A549 (cell line): ENCODE data around the gene ZC2HC1B. TPM values are rescaled to one million over a fixed set of nuclear protein-coding genes. Genes with fewer than 3 reads are reported as not detected.

ENCODE experiments used
- ATAC-seq, 2 experiments: fragments of 200-7000 bp in 1 of 2; fragments of >200 bp in 1 of 2; cut with Nextera tagmentation in 1 of 2; cut with Tn5 transposase in 1 of 2; 3 replicates each; pipeline versions ENCODE4 v1.8.0 to v1.9.1; 2018 to 2020; ENCODE audit warnings: mild to moderate bottlenecking in 1 of 2, moderate library complexity in 1 of 2
- CTCF ChIA-PET: fragments of 300-600 bp; sonication (Branson Sonifier 250); formaldehyde crosslinking; extraction: SDS; loops from one replicate; lab custom pipeline; 2021; ENCODE audit warnings: antibody characterized with exemption, inconsistent platforms; lab: Yijun Ruan, JAX
- POLR2A ChIA-PET: fragments of 350-600 bp; formaldehyde crosslinking; extraction: SDS; loops from one replicate; lab custom pipeline; 2021; ENCODE audit warnings: antibody characterized with exemption, inconsistent platforms; lab: Yijun Ruan, JAX
- DNase-seq, 2 experiments: peaks; one replicate each; pipeline versions ENCODE4 v3.0.0 to v3.0.0-alpha.2; 2011 to 2016; ENCODE audit warnings: low read depth in 1 of 2, low spot score in 1 of 2
- FAIRE-seq: peaks from 2 replicates; lab custom pipeline; 2011; peaks lifted over from hg19 to GRCh38; lab: Jason Lieb, UNC
- H3K27ac ChIP-seq, 2 experiments: fragments of >200 bp; sonication (Bioruptor Twin); formaldehyde crosslinking; 3 replicates each; pipeline ENCODE4 v1.5.1; 2016 to 2017
- H3K4me1 ChIP-seq: fragments of >200 bp; sonication (Bioruptor Twin); formaldehyde crosslinking; 3 replicates; pipeline ENCODE4 v1.6.1; 2016
- H3K4me2 ChIP-seq: fragments of >200 bp; sonication (Bioruptor Twin); formaldehyde crosslinking; 3 replicates; pipeline ENCODE4 v1.6.1; 2016
- H3K4me3 ChIP-seq: fragments of >200 bp; sonication (Bioruptor Twin); formaldehyde crosslinking; 3 replicates; pipeline ENCODE4 v1.5.1; 2016
- H3K9me3 ChIP-seq: fragments of >200 bp; sonication (Bioruptor Twin); formaldehyde crosslinking; 3 replicates; pipeline ENCODE4 v1.6.1; 2016
- CEBPB ChIP-seq, 2 experiments: fragments of >200 bp in 1 of 2; sonication (Bioruptor Twin) in 1 of 2; formaldehyde crosslinking in 1 of 2; IDR thresholded peaks; 2 replicates each; pipeline ENCODE4 v1.6.1; 2012 to 2016
- CHD4 ChIP-seq: fragments of 200-600 bp; sonication (generic); IDR thresholded peaks from 2 replicates; pipeline ENCODE4 v1.6.1; 2016; ENCODE audit warnings: antibody characterized with exemption, mild to moderate bottlenecking, borderline replicate concordance
- EHF ChIP-seq: fragments of 250-450 bp; sonication (Bioruptor Pico); IDR thresholded peaks from 2 replicates; pipeline ENCODE4 v1.5.0; 2020; ENCODE audit warnings: mild to moderate bottlenecking
- EHMT2 ChIP-seq: fragments of 200-600 bp; sonication (generic); IDR thresholded peaks from 2 replicates; pipeline ENCODE4 v1.6.1; 2016; ENCODE audit warnings: antibody characterized with exemption, low read depth, mild to moderate bottlenecking, moderate library complexity
- EP300 ChIP-seq, 2 experiments: fragments of >200 bp; sonication (Bioruptor Twin); formaldehyde crosslinking; IDR thresholded peaks; 2 replicates in 1 of 2; 3 replicates in 1 of 2; pipeline ENCODE4 v1.6.1; 2016 to 2017
- ESRRA ChIP-seq: fragments of 150-350 bp; IDR thresholded peaks from 2 replicates; pipeline ENCODE4 v1.6.1; 2014; ENCODE audit warnings: mild to moderate bottlenecking, low read length, borderline replicate concordance
- FOXS1 ChIP-seq: fragments of 250-450 bp; sonication (Bioruptor Pico); IDR thresholded peaks from 2 replicates; pipeline ENCODE4 v1.5.0; 2020; ENCODE audit warnings: mild to moderate bottlenecking, moderate library complexity
- HDAC2 ChIP-seq: fragments of 200-600 bp; sonication (generic); IDR thresholded peaks from 2 replicates; pipeline ENCODE4 v1.6.1; 2016
- HMGXB4 ChIP-seq: fragments of 250-450 bp; sonication (Bioruptor Pico); IDR thresholded peaks from 2 replicates; pipeline ENCODE4 v1.5.0; 2021; ENCODE audit warnings: mild to moderate bottlenecking, moderate library complexity, borderline replicate concordance
- HOXA7 ChIP-seq: fragments of 250-450 bp; sonication (Bioruptor Pico); IDR thresholded peaks from 2 replicates; pipeline ENCODE4 v1.5.0; 2020; ENCODE audit warnings: mild to moderate bottlenecking, moderate library complexity
- JUN ChIP-seq, 2 experiments: fragments of >200 bp; sonication (Bioruptor Twin); formaldehyde crosslinking; IDR thresholded peaks; 2 replicates in 1 of 2; 3 replicates in 1 of 2; pipeline ENCODE4 v1.6.1; 2016 to 2017
- KDM5A ChIP-seq: fragments of 200-600 bp; sonication (generic); IDR thresholded peaks from 2 replicates; pipeline ENCODE4 v1.6.1; 2016; ENCODE audit warnings: antibody characterized with exemption, mild to moderate bottlenecking
- MAFK ChIP-seq: fragments of 450-650 bp; IDR thresholded peaks from 2 replicates; pipeline ENCODE4 v1.6.1; 2014; ENCODE audit not compliant: partially characterized antibody
- MAX ChIP-seq: IDR thresholded peaks from 2 replicates; pipeline ENCODE4 v1.6.1; 2012
- MYC ChIP-seq: IDR thresholded peaks from 2 replicates; pipeline ENCODE4 v1.6.1; 2012; ENCODE audit warnings: mild to moderate bottlenecking, inconsistent platforms, low read length, improper control_type of control experiment, borderline replicate concordance
- NPAS2 ChIP-seq: fragments of 250-450 bp; sonication (Bioruptor Pico); IDR thresholded peaks from 2 replicates; pipeline ENCODE4 v1.8.0; 2022; ENCODE audit warnings: mild to moderate bottlenecking, moderate library complexity, borderline replicate concordance
- PBX3 ChIP-seq: IDR thresholded peaks from 2 replicates; pipeline ENCODE4 v1.6.1; 2012
- POLR2AphosphoS2 ChIP-seq: conservative IDR thresholded peaks from 2 replicates; pipeline ENCODE4 v1.6.1; 2012; ENCODE audit warnings: low read length, improper control_type of control experiment, inconsistent platforms
- RARB ChIP-seq: fragments of 250-450 bp; sonication (Bioruptor Pico); IDR thresholded peaks from 2 replicates; pipeline ENCODE4 v1.8.0; 2021; ENCODE audit warnings: mild to moderate bottlenecking, moderate library complexity
- RCOR1 ChIP-seq: fragments of 150-350 bp; IDR thresholded peaks from 2 replicates; pipeline ENCODE4 v1.6.1; 2014; ENCODE audit warnings: antibody characterized with exemption, low read length, low read depth
- SREBF2 ChIP-seq: fragments of 450-650 bp; IDR thresholded peaks from 2 replicates; pipeline ENCODE4 v1.6.1; 2014; ENCODE audit warnings: mild to moderate bottlenecking, moderate library complexity
- TP53 ChIP-seq: fragments of 250-450 bp; sonication (Bioruptor Pico); IDR thresholded peaks from 2 replicates; pipeline ENCODE4 v1.5.0; 2021; ENCODE audit warnings: mild to moderate bottlenecking, moderate library complexity
- ZSCAN20 ChIP-seq: fragments of 250-450 bp; sonication (Bioruptor Pico); IDR thresholded peaks from 2 replicates; pipeline ENCODE4 v1.8.0; 2022; ENCODE audit warnings: mild to moderate bottlenecking, moderate library complexity
- WGBS: methylation state at CpG from one replicate; pipeline ENCODE4 v1.1.6; 2017; ENCODE audit errors: missing lambda C conversion rate; 5-methylcytosine and 5-hydroxymethylcytosine counted together
- polyA plus RNA-seq, 4 experiments: library from polyadenylated mRNA; depleted of rRNA in 3 of 4; stranded (reverse); fragments of >200 nt; fragmentation: RNase III in 1 of 4; extraction: RNeasy Plus Mini Kit Qiagen cat#74134 plus additional on column Dnase treatment in 1 of 4; gene quantifications; 2 replicates in 3 of 4; 3 replicates in 1 of 4; pipeline ENCODE4 v1.2.3, GENCODE V29; 2011 to 2017
- TF ChIP-seq, protein P1 (sequence below): fragments of 250-450 bp; sonication (Bioruptor Pico); IDR thresholded peaks from 2 replicates; pipeline ENCODE4 v1.5.0; 2020; ENCODE audit warnings: low read depth, mild to moderate bottlenecking, moderate library complexity

ZC2HC1B gene
- polyA plus RNA-seq, 2 of the 4 experiments (the other 2 are of a cell fraction), result not detected

DNA sequence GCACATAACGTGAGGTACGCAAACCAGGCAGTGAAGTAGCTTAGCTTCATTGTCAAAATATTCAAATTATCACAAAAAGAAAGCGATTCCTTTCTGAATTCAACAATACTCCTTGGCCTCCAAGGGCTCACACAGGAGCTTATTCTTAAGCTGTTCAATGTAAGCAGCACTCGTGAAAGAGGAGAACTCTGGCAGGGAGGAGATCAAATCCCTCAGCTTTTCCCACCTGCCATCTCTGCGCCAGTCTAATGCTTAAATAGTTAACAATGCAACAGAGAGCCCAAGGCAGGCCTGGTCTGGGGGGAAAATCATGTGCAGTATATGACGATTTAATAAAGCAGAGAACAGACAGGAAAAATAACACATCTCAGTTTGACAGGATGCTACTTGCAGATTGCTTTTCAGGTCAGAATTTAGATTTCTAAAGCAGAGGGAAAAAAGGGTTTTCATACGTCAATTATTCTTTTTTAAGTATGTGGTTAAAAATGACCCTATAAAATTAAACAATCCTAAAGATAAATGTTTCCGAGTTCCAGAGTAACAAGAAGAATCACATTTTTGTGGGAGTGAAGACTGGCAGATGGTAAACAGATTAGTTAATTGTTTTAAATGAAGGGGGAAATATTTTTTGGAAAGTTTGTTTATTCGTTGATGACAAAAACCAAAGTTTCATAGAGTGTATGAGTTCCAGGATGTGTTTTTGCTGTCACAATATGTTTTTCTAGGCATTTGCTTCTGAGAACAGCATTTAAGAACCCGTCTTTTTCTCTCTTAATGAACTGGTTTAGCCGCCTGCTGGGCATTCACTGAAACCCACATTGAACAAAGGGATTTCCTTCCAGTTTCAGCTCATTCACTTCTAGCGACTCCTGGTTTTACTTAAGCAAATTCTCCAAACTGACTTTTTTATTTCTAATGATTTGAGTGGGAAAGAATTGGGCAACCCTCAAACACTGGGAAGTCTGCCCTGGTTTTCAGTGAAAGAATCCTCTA is 97.9 kb downstream of the ZC2HC1B start:
- H3K4me2 ChIP-seq, result no peak overlapping the region
- no peak overlapping the region for H3K4me3 ChIP-seq
- ChIA-PET CTCF (interaction anchor here (1.0 to 1.6 kb wide), 2 partner anchors 21 to 387 kb away, joined by 3 read pairs; no protein-coding TSS in a partner anchor), POLR2A (no interaction called here)
- 74% methylated on average over 12 of the region's 12 CpGs for WGBS
- H3K4me1 ChIP-seq, result no peaks in the 10 kb centered on the region
- TF ChIP-seq MAX (no peak), EHF (CRISPR knock-in tag) (no peak), ZSCAN20 (CRISPR knock-in tag) (no peak), JUN (IDR thresholded peaks at IDR 0.05) (no peak), KDM5A (no peak), POLR2AphosphoS2 (no peak), TP53 (CRISPR knock-in tag) (no peak), CEBPB (IDR thresholded peaks at IDR 0.05) (no peak)
- FAIRE-seq, result no peak
- H3K27ac ChIP-seq, result no peak overlapping the region
- DNase-seq, result no peak
- no peak for ATAC-seq
- H3K9me3 ChIP-seq, result no peaks in the 10 kb centered on the region

- WGBS, result 56% methylated on average over 7 of the region's 7 CpGs
- FAIRE-seq, result no peak
- TF ChIP-seq ESRRA, result no peak
- TF ChIP-seq CEBPB (IDR thresholded peaks at IDR 0.05), result no peak
- no peak for TF ChIP-seq RCOR1
- TF ChIP-seq HDAC2, result no peak
Observed at GRCh38 chr6:143963158-143963919, 99.1 kb downstream of the ZC2HC1B start.

GRCh38 chr6:143964674-143965081 is 100.4 kb downstream of the ZC2HC1B start:
- FAIRE-seq (no peak), ATAC-seq (no peak), DNase-seq (no peak)
- Histone ChIP-seq H3K4me2 (no peak overlapping the region), H3K4me1 (no peaks in the 10 kb centered on the region), H3K27ac (no peak overlapping the region), H3K9me3 (no peaks in the 10 kb centered on the region), H3K4me3 (no peak overlapping the region)
- TF ChIP-seq POLR2AphosphoS2, result no peak
- no peak for TF ChIP-seq EHMT2
- TF ChIP-seq TP53 (CRISPR knock-in tag), result no peak
- no peak for TF ChIP-seq FOXS1 (CRISPR knock-in tag)
- TF ChIP-seq, protein P1, sequence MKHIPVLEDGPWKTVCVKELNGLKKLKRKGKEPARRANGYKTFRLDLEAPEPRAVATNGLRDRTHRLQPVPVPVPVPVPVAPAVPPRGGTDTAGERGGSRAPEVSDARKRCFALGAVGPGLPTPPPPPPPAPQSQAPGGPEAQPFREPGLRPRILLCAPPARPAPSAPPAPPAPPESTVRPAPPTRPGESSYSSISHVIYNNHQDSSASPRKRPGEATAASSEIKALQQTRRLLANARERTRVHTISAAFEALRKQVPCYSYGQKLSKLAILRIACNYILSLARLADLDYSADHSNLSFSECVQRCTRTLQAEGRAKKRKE (CRISPR knock-in tag), result no peak
- no peak for TF ChIP-seq HMGXB4
- no peak for TF ChIP-seq HOXA7 (CRISPR knock-in tag)
- no peak for TF ChIP-seq SREBF2
- no peak for TF ChIP-seq MYC
- no peak for TF ChIP-seq NPAS2 (CRISPR knock-in tag)
- no peak for TF ChIP-seq RARB
- TF ChIP-seq PBX3, result no peak
- no peak for TF ChIP-seq CHD4
- TF ChIP-seq EP300 (IDR thresholded peaks at IDR 0.05), result no peak
- no peak for TF ChIP-seq MAFK
- no peak for TF ChIP-seq EHF (CRISPR knock-in tag)
- WGBS, result 56% methylated on average over 4 of the region's 6 CpGs
- ChIA-PET CTCF (no interaction called here), POLR2A (interaction anchor here (0.7 kb wide), 1 partner anchor 185 kb away, joined by 4 read pairs; the partner anchor contains the start of gene STX11)

More at GRCh38 chr6:143963158-143963919, 99.1 kb downstream of the ZC2HC1B start:
- H3K4me1 ChIP-seq, result no peaks in the 10 kb centered on the region
- H3K27ac ChIP-seq, result no peak overlapping the region
- no peaks in the 10 kb centered on the region for H3K9me3 ChIP-seq
- ChIA-PET POLR2A (no interaction called here), CTCF (interaction anchor here (0.6 to 0.9 kb wide), 2 partner anchors 126 to 498 kb away, joined by 3 read pairs; no protein-coding TSS in a partner anchor)
- no peak for ATAC-seq
- no peak overlapping the region for H3K4me2 ChIP-seq
- DNase-seq, result no peak
- no peak overlapping the region for H3K4me3 ChIP-seq
